CD4-positive, alpha-beta memory T cell (primary cell): ENCODE results near the gene PUDP. TPM values are rescaled to one million over a fixed set of nuclear protein-coding genes. Genes with fewer than 3 reads are reported as not detected.

ENCODE experiments used
- CTCF ChIA-PET: fragments of 350-600 bp; sonication (Branson Sonifier 250); formaldehyde crosslinking; loops from one replicate; lab custom pipeline; 2021; ENCODE audit warnings: inconsistent platforms; ENCODE audit not compliant: partially characterized antibody; lab: Charles Lee
- POLR2A ChIA-PET: fragments of 350-600 bp; sonication (Branson Sonifier 250); formaldehyde crosslinking; loops from one replicate; lab custom pipeline; 2021; ENCODE audit not compliant: partially characterized antibody; lab: Charles Lee
- DNase-seq, 5 donors: peaks; one replicate each; pipeline versions ENCODE4 v3.0.0 to v3.0.0-alpha.2; 2020 to 2022; ENCODE audit warnings: mixed read lengths in 1 of 5
- H3K27ac ChIP-seq: one replicate; pipeline ENCODE4 v1.7.0; 2013; ENCODE audit warnings: low read depth, low read length
- H3K27me3 ChIP-seq: 2 replicates; pipeline ENCODE4 v1.7.0; 2013; ENCODE audit warnings: mild to moderate bottlenecking, low read length, moderate library complexity; ENCODE audit not compliant: insufficient read depth
- H3K36me3 ChIP-seq: 2 replicates; pipeline ENCODE4 v1.7.0; 2013; ENCODE audit warnings: mild to moderate bottlenecking, low read length, moderate library complexity; ENCODE audit not compliant: insufficient read depth
- H3K4me1 ChIP-seq: 2 replicates; pipeline ENCODE4 v1.7.0; 2013; ENCODE audit warnings: mild to moderate bottlenecking, low read length, moderate library complexity; ENCODE audit not compliant: insufficient read depth
- H3K4me3 ChIP-seq, 2 donors: one replicate each; pipeline ENCODE4 v1.7.0; 2013; ENCODE audit warnings: low read length in 2 of 2, mild to moderate bottlenecking in 1 of 2
- H3K9me3 ChIP-seq, 2 donors: one replicate each; pipeline ENCODE4 v1.7.0; 2013; ENCODE audit warnings: low read length in 2 of 2, control low read depth in 1 of 2; ENCODE audit not compliant: control insufficient read depth in 1 of 2
- H3K27ac Mint-ChIP-seq, 7 donors: one replicate each; pipeline ENCODE4 v1.8.0; 2020 to 2021; ENCODE audit warnings: mixed read lengths in 7 of 7, mild to moderate bottlenecking in 6 of 7, inconsistent platforms in 3 of 7, moderate library complexity in 3 of 7
- H3K27me3 Mint-ChIP-seq, 2 donors: one replicate each; pipeline ENCODE4 v1.8.0; 2020 to 2021; ENCODE audit warnings: mixed read lengths in 2 of 2
- H3K36me3 Mint-ChIP-seq, 2 donors: one replicate each; pipeline ENCODE4 v1.8.0; 2020 to 2021; ENCODE audit warnings: mixed read lengths in 2 of 2, inconsistent platforms in 1 of 2, mild to moderate bottlenecking in 1 of 2
- H3K4me1 Mint-ChIP-seq, 4 donors: one replicate each; pipeline ENCODE4 v1.8.0; 2020 to 2021; ENCODE audit warnings: mixed read lengths in 4 of 4, mild to moderate bottlenecking in 1 of 4
- H3K4me3 Mint-ChIP-seq, 8 donors: one replicate each; pipeline ENCODE4 v1.8.0; 2020 to 2021; ENCODE audit warnings: mixed read lengths in 8 of 8, mild to moderate bottlenecking in 7 of 8, moderate library complexity in 6 of 8, inconsistent platforms in 3 of 8
- H3K9me3 Mint-ChIP-seq, 8 donors: one replicate each; pipeline ENCODE4 v1.8.0; 2020 to 2021; ENCODE audit warnings: mixed read lengths in 8 of 8, mild to moderate bottlenecking in 5 of 8, inconsistent platforms in 3 of 8, moderate library complexity in 1 of 8
- intact Hi-C: fragments of 100-400 bp; cut with micrococcal nuclease; formaldehyde crosslinking; loops from one replicate; pipeline ENCODE4 v1.15.1; 2023
- polyA plus RNA-seq, 2 donors: library from polyadenylated mRNA; unstranded; fragments of 300-500 nt; fragmentation: Illumina TruSeq; gene quantifications; one replicate each; pipeline ENCODE4 v1.2.3, GENCODE V29; 2021
- total RNA-seq, 2 experiments: library from RNA; stranded (reverse); gene quantifications; one replicate each; pipeline ENCODE4 v1.2.3, GENCODE V29; 2021

PUDP gene
- total and polyA plus RNA-seq, 4 experiments from 2014 or later, result 10.7 to 22.5 (median 16.4) TPM

DNA sequence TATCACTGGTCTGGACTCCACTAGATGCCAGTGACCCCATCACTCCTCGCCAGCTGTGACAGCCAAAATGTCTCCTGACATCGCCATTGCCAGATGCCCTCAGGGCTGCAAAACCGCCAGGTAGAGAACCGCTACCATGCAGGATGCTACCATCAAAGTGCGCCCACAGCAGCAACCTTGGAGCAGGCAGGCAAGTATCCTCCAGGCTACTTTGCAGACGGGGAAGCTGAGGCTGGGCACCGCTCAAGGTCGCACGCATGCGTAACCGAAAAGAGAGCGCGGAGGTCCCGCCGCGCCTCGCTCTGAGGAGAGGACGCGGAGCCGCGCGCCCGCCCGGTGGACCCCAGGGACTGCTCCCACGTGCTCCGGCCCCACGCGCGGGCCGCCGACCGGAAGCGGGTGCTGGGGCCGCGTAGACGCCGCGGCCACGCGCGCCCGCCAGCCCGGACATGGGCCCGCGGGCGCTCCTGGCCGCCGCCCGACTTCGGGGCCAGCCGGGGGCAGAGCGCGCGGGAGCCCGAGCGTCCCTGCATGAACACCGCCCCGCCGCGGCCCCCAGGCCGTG, 458 bp downstream of the PUDP start, which contains the start of gene STS:
Gene STS, plus strand, starts transcription at position 300 of the 565 bp plus-strand sequence. CDS start 105,488 bp downstream, outside the sequence.
- intact Hi-C loops, result loop anchor here (5.0 kb wide), 1 partner anchor 780 kb away; the partner anchor contains the start of gene PNPLA4

DNA sequence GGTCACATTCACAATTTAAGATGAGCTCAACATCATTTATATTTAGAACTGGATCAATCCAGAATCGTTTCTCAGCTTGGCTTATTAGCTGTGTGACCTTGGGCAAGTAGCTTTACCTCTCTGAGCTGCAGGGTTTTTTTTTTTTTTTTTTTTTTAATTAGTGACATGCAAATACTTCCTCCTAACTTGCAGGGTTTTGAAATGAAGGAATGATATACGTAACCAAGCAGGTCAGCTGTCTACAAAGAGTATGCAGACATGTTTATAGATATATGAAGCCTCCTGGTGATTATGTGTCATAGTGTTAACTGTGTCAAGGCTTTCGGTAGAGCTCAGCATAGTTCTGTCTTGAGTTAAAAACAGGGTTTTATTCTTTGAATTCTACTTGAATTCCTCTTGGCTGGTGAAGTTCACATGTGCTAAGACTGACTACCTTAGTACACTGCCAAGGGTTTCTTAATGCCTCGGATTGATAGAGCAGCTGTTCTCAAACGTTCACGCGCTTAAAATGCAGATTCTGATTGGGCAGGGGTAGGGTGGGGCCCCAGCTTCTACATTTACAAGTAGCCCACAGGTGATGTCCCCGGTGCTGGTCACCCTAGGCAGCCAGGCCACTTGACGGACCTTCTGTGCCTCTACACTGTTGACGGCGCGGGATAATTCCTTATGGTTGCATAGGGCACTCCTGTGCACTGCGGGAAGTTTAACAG, 1.1 kb downstream of the PUDP start:
- Histone ChIP-seq H3K27me3 (no peaks in the 10 kb centered on the region), H3K36me3 (no peaks in the 10 kb centered on the region), H3K4me1 (peaks cover 16% of the 10 kb centered on the region), H3K27ac (peak overlapping the region; percentile 65), H3K4me3 (peak overlapping the region; percentile 29 to 99), H3K9me3 (no peaks in the 10 kb centered on the region)
- H3K4me3 Mint-ChIP-seq, result peak overlapping the region; percentile 85 to 93 (median 90)
- CTCF ChIA-PET, result interaction anchor here (1.1 to 1.8 kb wide), 2 partner anchors 12 to 14 kb away, joined by 3 to 5 read pairs; no protein-coding TSS in a partner anchor
- H3K36me3 Mint-ChIP-seq, result peaks cover 0 to 4% of the 10 kb centered on the region in 2 donors
- intact Hi-C loops, result loop anchor here (5.0 kb wide), 1 partner anchor 780 kb away; the partner anchor contains the start of gene PNPLA4
- peaks cover 17 to 47% (median 24%) of the 10 kb centered on the region in 4 donors for H3K4me1 Mint-ChIP-seq
- POLR2A ChIA-PET, result interaction anchor here (0.6 to 1.3 kb wide), 3 partner anchors 8 to 1973 kb away, joined by 3 to 4 read pairs (median 4); no protein-coding TSS in a partner anchor
- DNase-seq, result peak in 3 of 5 donors; percentile 17 to 24 (median 18)
- peak overlapping the region; percentile 85 to 94 (median 92) for H3K27ac Mint-ChIP-seq
- peaks cover 0 to 7% (median 0%) of the 10 kb centered on the region in 8 donors for H3K9me3 Mint-ChIP-seq
- H3K27me3 Mint-ChIP-seq, result no peaks in the 10 kb centered on the region

More for the DNA sequence above, 458 bp downstream of the PUDP start, which contains the start of gene STS:
- H3K36me3 Mint-ChIP-seq, result peaks cover 0 to 4% of the 10 kb centered on the region in 2 donors
- H3K36me3 ChIP-seq, result no peaks in the 10 kb centered on the region
- peaks cover 13 to 43% (median 20%) of the 10 kb centered on the region in 4 donors for H3K4me1 Mint-ChIP-seq
- CTCF ChIA-PET, result interaction anchor here (1.1 to 1.8 kb wide), 2 partner anchors 13 to 14 kb away, joined by 3 to 5 read pairs; no protein-coding TSS in a partner anchor
- peak within 1 kb of the TSS; percentile 92 to 96 (median 94) for H3K4me3 Mint-ChIP-seq
- no peaks in the 10 kb centered on the region for H3K27me3 ChIP-seq
- H3K27ac Mint-ChIP-seq, result peak within 1 kb of the TSS; percentile 90 to 96 (median 94)
- POLR2A ChIA-PET, result interaction anchor here (1.3 kb wide), 1 partner anchor 9 kb away, joined by 4 read pairs; no protein-coding TSS in a partner anchor
- H3K27me3 Mint-ChIP-seq, result no peaks in the 10 kb centered on the region
- H3K9me3 Mint-ChIP-seq, result peaks cover 0 to 7% (median 0%) of the 10 kb centered on the region in 8 donors
- H3K4me3 ChIP-seq, result peak within 1 kb of the TSS; percentile 57 to 99
- peak within 1 kb of the TSS; percentile 65 for H3K27ac ChIP-seq
- peaks cover 16% of the 10 kb centered on the region for H3K4me1 ChIP-seq
- H3K9me3 ChIP-seq, result no peaks in the 10 kb centered on the region
- DNase-seq, result peak in 1 of 5 donors; percentile 41

- intact Hi-C loops, result loop anchor here (5.0 kb wide), 1 partner anchor 781 kb away; the partner anchor contains the start of gene PNPLA4
- H3K4me1 ChIP-seq, result peaks cover 16% of the 10 kb centered on the region
- no peak overlapping the region for H3K27ac ChIP-seq
- H3K4me3 Mint-ChIP-seq, result peak overlapping the region in 7 of 8 donors; percentile 3 to 90 (median 51)
- peaks cover 0 to 4% of the 10 kb centered on the region in 2 donors for H3K36me3 Mint-ChIP-seq
- no peaks in the 10 kb centered on the region for H3K27me3 ChIP-seq
- ChIA-PET CTCF (interaction anchor here (1.8 kb wide), 1 partner anchor 11 kb away, joined by 5 read pairs; no protein-coding TSS in a partner anchor), POLR2A (interaction anchor here (0.6 to 0.9 kb wide), 2 partner anchors 11 to 1974 kb away, joined by 3 to 4 read pairs; no protein-coding TSS in a partner anchor)
- H3K27me3 Mint-ChIP-seq, result no peaks in the 10 kb centered on the region
- H3K36me3 ChIP-seq, result no peaks in the 10 kb centered on the region
- H3K9me3 ChIP-seq, result no peaks in the 10 kb centered on the region
- DNase-seq, result no peak
- peak overlapping the region; percentile 11 to 94 (median 85) for H3K27ac Mint-ChIP-seq
- H3K9me3 Mint-ChIP-seq, result peaks cover 0 to 7% (median 0%) of the 10 kb centered on the region in 8 donors
- H3K4me3 ChIP-seq, result no peak overlapping the region
- peaks cover 17 to 51% (median 27%) of the 10 kb centered on the region in 4 donors for H3K4me1 Mint-ChIP-seq
These were observed 1.8 kb downstream of the PUDP start for GRCh38 chrX:7146020-7146702.

DNA sequence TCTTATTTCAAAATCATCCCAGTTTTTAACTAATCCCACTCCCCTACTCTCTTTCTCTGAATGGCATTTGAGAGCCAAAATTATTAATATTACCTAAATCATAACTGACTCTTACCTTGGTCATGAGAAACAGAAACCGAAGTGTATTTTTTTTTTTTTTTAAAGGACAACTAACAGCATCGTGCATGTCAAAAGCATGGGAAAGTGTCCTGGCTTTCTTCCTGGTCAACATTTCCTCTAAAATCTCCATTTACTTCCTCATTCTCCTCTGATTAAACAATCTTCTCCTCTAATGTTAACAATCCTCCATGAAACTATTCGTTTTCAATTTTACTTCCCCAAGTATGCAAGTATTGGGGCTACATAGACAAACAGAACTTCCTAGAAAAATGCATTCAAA, 2.5 kb downstream of the PUDP start:
- intact Hi-C loops, result loop anchor here (5.0 kb wide), 1 partner anchor 782 kb away; the partner anchor contains the start of gene PNPLA4
- no peak for DNase-seq
- Mint-ChIP-seq H3K27me3 (no peaks in the 10 kb centered on the region), H3K27ac (peak overlapping the region in 6 of 7 donors; percentile 31 to 85 (median 67)), H3K9me3 (peaks cover 0 to 7% (median 0%) of the 10 kb centered on the region in 8 donors), H3K36me3 (peaks cover 0 to 4% of the 10 kb centered on the region in 2 donors), H3K4me1 (peaks cover 17 to 53% (median 29%) of the 10 kb centered on the region in 4 donors), H3K4me3 (peak overlapping the region in 1 of 8 donors; percentile 51)
- Histone ChIP-seq H3K27ac (no peak overlapping the region), H3K4me1 (peaks cover 16% of the 10 kb centered on the region), H3K36me3 (no peaks in the 10 kb centered on the region), H3K27me3 (no peaks in the 10 kb centered on the region), H3K9me3 (no peaks in the 10 kb centered on the region), H3K4me3 (no peak overlapping the region)
- CTCF ChIA-PET, result no interaction called here
- POLR2A ChIA-PET, result no interaction called here

- Histone ChIP-seq H3K36me3 (no peaks in the 10 kb centered on the region), H3K9me3 (no peaks in the 10 kb centered on the region), H3K27ac (no peak overlapping the region), H3K27me3 (no peaks in the 10 kb centered on the region), H3K4me3 (no peak overlapping the region), H3K4me1 (peaks cover 16% of the 10 kb centered on the region)
- POLR2A ChIA-PET, result no interaction called here
- Mint-ChIP-seq H3K27ac (peak overlapping the region in 2 of 7 donors; percentile 7 to 30), H3K36me3 (peaks cover 0 to 4% of the 10 kb centered on the region in 2 donors), H3K9me3 (peaks cover 0 to 7% (median 0%) of the 10 kb centered on the region in 8 donors), H3K4me3 (no peak overlapping the region), H3K4me1 (peaks cover 19 to 58% (median 29%) of the 10 kb centered on the region in 4 donors), H3K27me3 (no peaks in the 10 kb centered on the region)
- no peak for DNase-seq
- intact Hi-C loops, result no loop called here
- CTCF ChIA-PET, result no interaction called here
These were observed 3.9 kb downstream of the PUDP start for GRCh38 chrX:7143941-7144525.

DNA sequence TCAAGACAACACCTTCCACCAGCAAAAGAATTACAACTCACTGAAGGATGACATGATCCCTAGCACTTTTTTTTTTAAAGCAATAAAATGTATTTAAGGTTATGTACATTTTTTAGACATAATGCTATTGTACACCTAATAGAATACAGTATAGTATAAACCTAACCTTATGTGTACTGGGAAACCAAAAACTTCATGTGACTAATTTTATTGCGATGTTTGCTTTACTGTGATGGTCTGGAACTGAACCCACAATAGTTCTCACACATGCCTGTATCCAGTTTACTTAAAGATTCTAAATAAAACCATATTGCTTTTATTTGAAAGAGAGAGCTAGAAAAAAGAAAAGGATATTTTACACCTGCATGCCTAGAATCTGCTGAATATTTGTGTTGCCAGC, 4.9 kb downstream of the PUDP start:
- Mint-ChIP-seq H3K4me3 (no peak overlapping the region), H3K36me3 (no peaks in the 10 kb centered on the region), H3K27ac (no peak overlapping the region), H3K27me3 (no peaks in the 10 kb centered on the region), H3K4me1 (peaks cover 23 to 59% (median 34%) of the 10 kb centered on the region in 4 donors), H3K9me3 (no peaks in the 10 kb centered on the region)
- ChIA-PET CTCF (no interaction called here), POLR2A (no interaction called here)
- H3K9me3 ChIP-seq, result no peaks in the 10 kb centered on the region
- no peaks in the 10 kb centered on the region for H3K36me3 ChIP-seq
- H3K4me3 ChIP-seq, result no peak overlapping the region
- no peaks in the 10 kb centered on the region for H3K27me3 ChIP-seq
- intact Hi-C loops, result no loop called here
- H3K4me1 ChIP-seq, result peaks cover 10% of the 10 kb centered on the region
- no peak for DNase-seq
- no peak overlapping the region for H3K27ac ChIP-seq
